GM12872 (cell line): Measurements from ENCODE around the gene DIAPH3.

Experiments
- CTCF ChIP-seq: IDR thresholded peaks from 3 replicates; pipeline ENCODE4 v1.5.1; 2011; ENCODE audit warnings: low read depth, mild to moderate bottlenecking, low read length, moderate library complexity; ENCODE audit not compliant: insufficient read depth

DIAPH3 gene

GRCh38 chr13:60051754-60052285 lies 111.9 kb downstream of the DIAPH3 start:
- no peak for TF ChIP-seq CTCF

- no peak for TF ChIP-seq CTCF
These were observed 115.8 kb downstream of the DIAPH3 start for GRCh38 chr13:60047918-60048317.

GRCh38 chr13:60044321-60044720 lies 119.4 kb downstream of the DIAPH3 start:
- TF ChIP-seq CTCF = no peak

GRCh38 chr13:60043262-60043661 lies 120.5 kb downstream of the DIAPH3 start:
- TF ChIP-seq CTCF = no peak

GRCh38 chr13:60035874-60036273 lies 127.9 kb downstream of the DIAPH3 start:
- TF ChIP-seq CTCF = no peak

- TF ChIP-seq CTCF = no peak
These were observed 130.9 kb downstream of the DIAPH3 start for GRCh38 chr13:60032851-60033250.

GRCh38 chr13:60028021-60028420 lies 135.7 kb downstream of the DIAPH3 start:
- no peak for TF ChIP-seq CTCF
